Progenitor cell of endocrine pancreas (in vitro differentiated cells): ENCODE measurements around the gene TET1. TPM values are rescaled to one million over a fixed set of nuclear protein-coding genes. Genes with fewer than 3 reads are reported as not detected.
"Not testable (repeated sequence)": the region's sequence is repeated elsewhere in the genome, so short reads cannot be mapped to it uniquely, and the experiment has no call there.

Source experiments
- DNase-seq: peaks from one replicate; pipeline ENCODE4 v3.0.0; 2021; ENCODE audit warnings: low spot score; ENCODE audit not compliant: unreplicated experiment
- H3K27ac Mint-ChIP-seq: 2 replicates; pipeline ENCODE4 v1.8.0; 2021; ENCODE audit warnings: mild to moderate bottlenecking, moderate library complexity, mixed read lengths
- H3K27me3 Mint-ChIP-seq: 2 replicates; pipeline ENCODE4 v1.8.0; 2021; ENCODE audit warnings: mixed read lengths
- H3K36me3 Mint-ChIP-seq: 2 replicates; pipeline ENCODE4 v1.8.0; 2022; ENCODE audit warnings: mixed read lengths; ENCODE audit not compliant: insufficient read depth
- H3K4me1 Mint-ChIP-seq: 2 replicates; pipeline ENCODE4 v1.8.0; 2021; ENCODE audit warnings: low read depth, mixed read lengths
- H3K4me3 Mint-ChIP-seq: 2 replicates; pipeline ENCODE4 v1.8.0; 2021; ENCODE audit warnings: low read depth, mild to moderate bottlenecking, moderate library complexity, mixed read lengths
- H3K9me3 Mint-ChIP-seq: 2 replicates; pipeline ENCODE4 v1.8.0; 2021; ENCODE audit warnings: low read depth, mixed read lengths
- CTCF ChIP-seq: fragments of 200-600 bp; sonication (generic); IDR thresholded peaks from one replicate; pipeline ENCODE4 v1.5.0; 2021; ENCODE audit warnings: antibody characterized with exemption, mild to moderate bottlenecking; ENCODE audit not compliant: unreplicated experiment
- total RNA-seq: library from RNA; stranded (reverse); gene quantifications from 2 replicates; pipeline ENCODE4 v1.2.1, GENCODE V29; 2021

Gene TET1
- total RNA-seq, 1 donor from 2014 or later = 37.3 TPM

GRCh38 chr10:68576118-68576517, 16.0 kb downstream of the TET1 start:
- no peaks in the 10 kb centered on the region for H3K4me1 Mint-ChIP-seq
- H3K36me3 Mint-ChIP-seq = peaks cover 17% of the 10 kb centered on the region
- DNase-seq = no peak
- no peaks in the 10 kb centered on the region for H3K9me3 Mint-ChIP-seq
- TF ChIP-seq CTCF = peak; percentile 44
- no peak overlapping the region for H3K4me3 Mint-ChIP-seq
- no peak overlapping the region for H3K27ac Mint-ChIP-seq
- no peaks in the 10 kb centered on the region for H3K27me3 Mint-ChIP-seq

GRCh38 chr10:68578974-68579373, 18.8 kb downstream of the TET1 start:
- Mint-ChIP-seq H3K36me3 (peaks cover 15% of the 10 kb centered on the region), H3K27ac (no peak overlapping the region)

GRCh38 chr10:68584187-68584586, 24.1 kb downstream of the TET1 start:
- not testable (repeated sequence) for H3K27me3 Mint-ChIP-seq, H3K9me3 Mint-ChIP-seq, H3K36me3 Mint-ChIP-seq, DNase-seq, H3K4me1 Mint-ChIP-seq, H3K4me3 Mint-ChIP-seq, H3K27ac Mint-ChIP-seq

More at GRCh38 chr10:68578974-68579373, 18.8 kb downstream of the TET1 start:
- no peak for TF ChIP-seq CTCF
- Mint-ChIP-seq H3K4me3 (no peak overlapping the region), H3K27me3 (no peaks in the 10 kb centered on the region), H3K9me3 (no peaks in the 10 kb centered on the region), H3K4me1 (no peaks in the 10 kb centered on the region)
- no peak for DNase-seq

- H3K9me3 Mint-ChIP-seq = no peaks in the 10 kb centered on the region
- DNase-seq = no peak
- H3K27ac Mint-ChIP-seq = no peak overlapping the region
- H3K4me3 Mint-ChIP-seq = no peak overlapping the region
- no peaks in the 10 kb centered on the region for H3K27me3 Mint-ChIP-seq
- peaks cover 11% of the 10 kb centered on the region for H3K36me3 Mint-ChIP-seq
- TF ChIP-seq CTCF = no peak
- no peaks in the 10 kb centered on the region for H3K4me1 Mint-ChIP-seq
Observed at GRCh38 chr10:68586606-68587305, 26.6 kb downstream of the TET1 start.

GRCh38 chr10:68594405-68594804, 34.3 kb downstream of the TET1 start:
- H3K4me3 Mint-ChIP-seq = no peak overlapping the region
- peaks cover 8% of the 10 kb centered on the region for H3K36me3 Mint-ChIP-seq
- no peaks in the 10 kb centered on the region for H3K27me3 Mint-ChIP-seq
- no peak for TF ChIP-seq CTCF
- H3K27ac Mint-ChIP-seq = peak overlapping the region; percentile 67
- no peaks in the 10 kb centered on the region for H3K9me3 Mint-ChIP-seq
- H3K4me1 Mint-ChIP-seq = peaks cover 10% of the 10 kb centered on the region
- DNase-seq = no peak

- no peak for DNase-seq
- no peaks in the 10 kb centered on the region for H3K9me3 Mint-ChIP-seq
- no peak overlapping the region for H3K27ac Mint-ChIP-seq
- no peak for TF ChIP-seq CTCF
- H3K4me3 Mint-ChIP-seq = no peak overlapping the region
- H3K27me3 Mint-ChIP-seq = no peaks in the 10 kb centered on the region
- H3K36me3 Mint-ChIP-seq = peaks cover 5% of the 10 kb centered on the region
- H3K4me1 Mint-ChIP-seq = peaks cover 21% of the 10 kb centered on the region
Observed at GRCh38 chr10:68595513-68595912, 35.4 kb downstream of the TET1 start.
